SK-N-MC (cell line): Measurements from ENCODE around the gene TP53BP2.
"Not testable (repeated sequence)": the region's sequence is repeated elsewhere in the genome, so short reads cannot be mapped to it uniquely, and the experiment has no call there.

Experiments
- DNase-seq: peaks from one replicate; pipeline ENCODE4 v3.0.0-alpha.2; 2011; ENCODE audit warnings: low read depth, low spot score
- H3K27ac ChIP-seq: fragments of 200-600 bp; sonication (generic); 2 replicates; pipeline ENCODE4 v1.5.1; 2016; ENCODE audit warnings: mixed run types
- H3K36me3 ChIP-seq: fragments of 200-600 bp; sonication (generic); 2 replicates; pipeline ENCODE4 v1.6.1; 2017; ENCODE audit warnings: antibody characterized with exemption, low read length, mixed read lengths; ENCODE audit not compliant: insufficient read depth
- H3K4me3 ChIP-seq: fragments of 200-600 bp; sonication (generic); 2 replicates; pipeline ENCODE4 v1.5.1; 2016
- H3K9ac ChIP-seq: fragments of 200-600 bp; sonication (generic); 2 replicates; pipeline ENCODE4 v1.8.0; 2017; ENCODE audit warnings: mixed run types, mixed read lengths; ENCODE audit not compliant: insufficient read length
- H3K9me3 ChIP-seq: fragments of 200-600 bp; sonication (generic); 2 replicates; pipeline ENCODE4 v1.6.1; 2017; ENCODE audit warnings: low read depth, mild to moderate bottlenecking, antibody characterized with exemption, low read length, moderate library complexity, mixed read lengths
- EZH2 ChIP-seq: fragments of 200-600 bp; sonication (generic); IDR thresholded peaks from one replicate; pipeline ENCODE4 v1.6.1; 2017; ENCODE audit warnings: antibody characterized with exemption
- FOXP2 ChIP-seq: optimal IDR thresholded peaks from 2 replicates; pipeline ENCODE3; 2011; ENCODE audit warnings: mild to moderate bottlenecking, moderate library complexity; ENCODE audit not compliant: insufficient read depth; ENCODE audit errors: extremely low read length, control extremely low read depth
- POLR2AphosphoS5 ChIP-seq: IDR thresholded peaks from 2 replicates; pipeline ENCODE4 v1.6.1; 2012; ENCODE audit warnings: mild to moderate bottlenecking, low read depth, low read length, borderline replicate concordance

The TP53BP2 gene

DNA sequence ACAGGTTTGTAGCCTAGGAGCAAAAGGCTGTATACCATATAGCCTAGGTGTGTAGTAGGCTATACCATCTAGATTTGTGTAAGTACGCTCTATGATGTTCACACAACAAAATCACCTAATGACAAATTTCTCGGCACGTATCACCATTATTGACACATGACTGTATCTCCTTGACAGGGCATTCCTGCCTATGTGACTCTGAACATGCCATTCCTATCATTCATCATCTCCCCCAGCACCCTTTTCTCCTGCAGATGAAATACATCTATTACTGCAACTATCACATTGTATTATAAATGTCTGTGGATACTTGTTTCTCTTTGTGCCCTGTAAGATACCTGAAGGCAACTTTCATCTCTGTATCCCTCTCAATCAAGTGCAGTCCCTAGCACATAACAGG, 29.9 kb downstream of the TP53BP2 start:
- TF ChIP-seq POLR2AphosphoS5 (no peak), EZH2 (no peak), FOXP2 (no peak)
- Histone ChIP-seq H3K9ac (no peak overlapping the region), H3K4me3 (no peak overlapping the region), H3K27ac (no peak overlapping the region), H3K36me3 (peaks cover 70% of the 10 kb centered on the region), H3K9me3 (no peaks in the 10 kb centered on the region)
- DNase-seq: no peak

GRCh38 chr1:223815020-223815853, 30.5 kb downstream of the TP53BP2 start:
- TF ChIP-seq FOXP2: no peak
- no peak for TF ChIP-seq EZH2
- TF ChIP-seq POLR2AphosphoS5: no peak
- Histone ChIP-seq H3K36me3 (peaks cover 71% of the 10 kb centered on the region), H3K4me3 (no peak overlapping the region), H3K9ac (no peak overlapping the region), H3K9me3 (no peaks in the 10 kb centered on the region), H3K27ac (no peak overlapping the region)
- no peak for DNase-seq

DNA sequence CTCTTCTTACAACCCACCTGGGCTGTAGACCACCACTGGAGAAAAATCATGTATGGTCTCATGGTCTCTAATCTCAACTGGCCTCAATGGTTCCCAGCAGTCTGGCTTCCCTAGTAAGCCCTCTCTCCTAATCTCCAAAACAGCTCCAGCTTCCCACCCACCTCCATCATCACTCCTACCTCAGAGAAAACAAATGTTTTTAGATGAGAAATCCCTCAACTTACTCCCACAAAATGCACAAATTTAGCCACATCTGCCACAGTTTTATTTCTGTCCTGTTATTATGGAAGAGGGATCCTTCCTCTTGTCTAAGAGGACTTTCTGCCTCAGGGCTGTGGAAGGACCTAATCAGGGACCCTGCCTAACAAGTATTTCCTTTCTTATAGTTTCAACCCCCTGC, 32.1 kb downstream of the TP53BP2 start:
- Histone ChIP-seq H3K4me3 (no peak overlapping the region), H3K27ac (no peak overlapping the region), H3K36me3 (peaks cover 71% of the 10 kb centered on the region), H3K9me3 (no peaks in the 10 kb centered on the region), H3K9ac (no peak overlapping the region)
- no peak for DNase-seq
- no peak for TF ChIP-seq EZH2

GRCh38 chr1:223811634-223812101, 34.1 kb downstream of the TP53BP2 start:
- TF ChIP-seq EZH2 (no peak), FOXP2 (no peak), POLR2AphosphoS5 (no peak)
- Histone ChIP-seq H3K9me3 (peaks cover 3% of the 10 kb centered on the region; the same call in 1 of the 2 replicates), H3K27ac (no peak overlapping the region), H3K9ac (no peak overlapping the region), H3K36me3 (peaks cover 82% of the 10 kb centered on the region), H3K4me3 (no peak overlapping the region)
- no peak for DNase-seq

DNA sequence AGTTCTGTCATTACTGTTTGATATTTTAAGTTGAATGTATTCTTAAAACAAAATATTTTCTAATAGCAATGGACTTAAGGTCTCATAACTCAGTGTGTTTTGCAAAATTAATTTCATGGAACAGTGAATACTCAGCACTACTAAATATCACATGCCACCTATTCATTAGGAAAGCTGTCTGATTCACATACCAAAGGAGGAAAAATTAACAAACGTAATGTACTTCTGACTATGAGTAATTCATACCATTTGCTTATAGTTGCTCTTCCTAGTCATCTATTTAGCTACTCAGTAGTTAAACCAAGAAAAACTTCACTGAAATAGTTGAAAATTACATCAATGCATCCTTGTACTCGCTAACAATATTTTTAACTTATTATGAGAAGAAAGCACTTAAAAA, 35.2 kb downstream of the TP53BP2 start:
- H3K36me3 ChIP-seq: peaks cover 86% of the 10 kb centered on the region
- peaks cover 3% of the 10 kb centered on the region; the same call in 1 of the 2 replicates for H3K9me3 ChIP-seq
- no peak overlapping the region for H3K27ac ChIP-seq
- H3K4me3 ChIP-seq: no peak overlapping the region
- TF ChIP-seq EZH2 (no peak), POLR2AphosphoS5 (no peak), FOXP2 (no peak)
- no peak for DNase-seq
- no peak overlapping the region for H3K9ac ChIP-seq

DNA sequence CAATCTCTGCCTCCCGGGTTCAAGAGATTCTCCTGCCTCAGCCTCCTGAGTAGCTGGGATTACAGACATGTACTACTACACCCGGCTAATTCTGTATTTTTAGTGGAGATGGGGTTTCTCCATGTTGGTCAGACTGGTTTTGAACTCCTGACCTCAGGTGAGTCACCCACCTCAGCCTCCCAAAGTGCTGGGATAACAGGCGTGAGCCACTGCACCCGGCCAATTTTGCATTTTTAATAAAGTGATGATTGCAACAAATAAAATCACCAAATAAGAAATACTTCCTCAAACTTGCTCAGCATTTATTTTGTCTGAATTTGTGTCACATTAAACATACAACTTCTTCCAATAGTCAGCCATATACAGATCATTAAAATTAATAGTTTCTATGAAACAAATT, 35.8 kb downstream of the TP53BP2 start:
- not testable (repeated sequence) for DNase-seq, H3K9me3 ChIP-seq, H3K4me3 ChIP-seq, H3K9ac ChIP-seq, H3K27ac ChIP-seq
- peaks cover 85% of the 10 kb centered on the region for H3K36me3 ChIP-seq

DNA sequence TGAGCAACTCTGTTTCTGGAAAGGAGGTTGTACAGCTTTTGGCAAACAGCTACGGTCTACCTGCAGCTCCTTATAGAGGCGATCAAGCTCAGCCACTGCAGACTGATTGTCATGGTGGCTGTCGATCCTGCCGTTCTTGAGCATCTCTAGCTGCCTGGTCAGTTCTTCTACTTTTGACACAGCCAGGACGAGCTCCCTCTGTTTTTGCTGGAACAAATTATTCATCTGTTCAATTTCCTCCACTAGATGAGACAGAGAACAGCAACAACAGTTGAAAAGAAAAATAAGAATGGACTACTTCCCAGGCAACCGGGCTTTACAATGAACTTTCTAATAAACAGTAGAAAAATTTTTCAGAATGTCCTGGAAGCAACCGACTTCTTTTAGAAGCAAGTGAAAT, 42.5 kb downstream of the TP53BP2 start:
- Histone ChIP-seq H3K4me3 (no peak overlapping the region), H3K27ac (no peak overlapping the region), H3K36me3 (peaks cover 88% of the 10 kb centered on the region), H3K9me3 (peaks cover 3% of the 10 kb centered on the region; the same call in 1 of the 2 replicates), H3K9ac (no peak overlapping the region)
- no peak for DNase-seq
- TF ChIP-seq EZH2: no peak
- no peak for TF ChIP-seq POLR2AphosphoS5
- TF ChIP-seq FOXP2: no peak

DNA sequence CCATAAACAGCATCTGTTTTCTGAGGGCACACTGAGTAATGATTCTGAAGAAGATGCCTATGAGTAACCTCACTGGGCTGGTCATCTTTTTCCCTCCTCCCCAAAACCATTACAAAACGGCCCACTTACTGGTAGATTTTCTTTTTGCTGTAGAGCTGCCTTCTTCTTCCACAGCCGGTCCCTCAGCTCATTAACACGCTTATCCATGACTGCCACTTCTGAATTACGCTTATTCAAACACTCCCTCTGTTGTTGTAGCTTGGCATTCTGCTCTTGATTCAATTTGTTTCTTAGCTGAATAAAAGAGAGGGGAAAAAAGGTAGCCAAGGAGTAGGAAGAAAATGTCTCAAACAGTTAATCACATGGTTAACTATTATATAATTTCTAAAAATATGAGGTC, 43.1 kb downstream of the TP53BP2 start:
- no peaks in the 10 kb centered on the region for H3K9me3 ChIP-seq
- H3K27ac ChIP-seq: no peak overlapping the region
- no peak overlapping the region for H3K4me3 ChIP-seq
- peaks cover 88% of the 10 kb centered on the region for H3K36me3 ChIP-seq
- H3K9ac ChIP-seq: no peak overlapping the region
- no peak for TF ChIP-seq FOXP2
- no peak for TF ChIP-seq POLR2AphosphoS5
- TF ChIP-seq EZH2: no peak
- DNase-seq: no peak

GRCh38 chr1:223802032-223802431, 43.7 kb downstream of the TP53BP2 start:
- Histone ChIP-seq H3K4me3 (no peak overlapping the region), H3K9me3 (no peaks in the 10 kb centered on the region), H3K9ac (no peak overlapping the region), H3K36me3 (peaks cover 85% of the 10 kb centered on the region), H3K27ac (no peak overlapping the region)
- no peak for TF ChIP-seq POLR2AphosphoS5
- DNase-seq: no peak
